Stimulated activated memory B cell treated with anti-CD40 and anti-IgM and Interleukin-4, amounts not matched to agents 10 μg/mL and 1 μg/mL and 100 μg/mL, for 72 hours (primary cell): ENCODE measurements around the gene OSBPL10.
"Not testable (repeated sequence)": the region's sequence is repeated elsewhere in the genome, so short reads cannot be mapped to it uniquely, and the experiment has no call there.

Experiments
- ATAC-seq: fragments of 150-1000 bp; cut with Tn5 transposase; 2 replicates; pipeline ENCODE4 v1.10.0; 2021
- H3K27ac Mint-ChIP-seq: one replicate; pipeline ENCODE4 v1.8.0; 2022; ENCODE audit warnings: mild to moderate bottlenecking, mixed read lengths
- H3K27me3 Mint-ChIP-seq: one replicate; pipeline ENCODE4 v1.8.0; 2022; ENCODE audit warnings: mixed read lengths
- H3K36me3 Mint-ChIP-seq: one replicate; pipeline ENCODE4 v1.8.0; 2022; ENCODE audit warnings: mixed read lengths
- H3K4me1 Mint-ChIP-seq: one replicate; pipeline ENCODE4 v1.8.0; 2022; ENCODE audit warnings: mixed read lengths
- H3K4me3 Mint-ChIP-seq: one replicate; pipeline ENCODE4 v1.8.0; 2022; ENCODE audit warnings: mild to moderate bottlenecking, moderate library complexity, mixed read lengths
- H3K9me3 Mint-ChIP-seq: one replicate; pipeline ENCODE4 v1.8.0; 2022; ENCODE audit warnings: mixed read lengths

Gene OSBPL10

DNA sequence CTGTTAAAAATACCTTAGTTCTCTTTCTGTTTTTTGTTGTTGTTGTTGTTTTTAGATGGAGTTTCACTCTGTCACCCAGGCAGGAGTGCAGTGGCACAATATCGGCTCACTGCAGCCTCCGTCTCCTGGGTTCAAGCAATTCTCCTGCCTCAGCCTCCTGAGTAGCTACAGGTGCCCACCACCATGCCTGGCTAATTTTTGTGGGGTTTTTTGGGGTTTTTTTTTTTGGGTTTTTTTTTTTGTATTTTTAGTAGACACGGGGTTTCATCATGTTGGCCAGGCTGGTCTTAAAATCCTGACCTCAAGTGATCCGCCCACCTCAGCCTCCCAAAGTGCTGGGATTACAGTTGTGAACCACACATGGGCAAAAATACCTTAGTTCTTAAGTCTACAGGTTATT lies 120.4 kb downstream of the OSBPL10 start:
- peaks cover 44% of the 10 kb centered on the region for H3K36me3 Mint-ChIP-seq
- peaks cover 74% of the 10 kb centered on the region for H3K4me1 Mint-ChIP-seq
- H3K4me3 Mint-ChIP-seq, result peak overlapping the region; percentile 40
- H3K27ac Mint-ChIP-seq, result peak overlapping the region; percentile 84
- not testable (repeated sequence) for H3K27me3 Mint-ChIP-seq, H3K9me3 Mint-ChIP-seq
- peak; percentile 64 for ATAC-seq

DNA sequence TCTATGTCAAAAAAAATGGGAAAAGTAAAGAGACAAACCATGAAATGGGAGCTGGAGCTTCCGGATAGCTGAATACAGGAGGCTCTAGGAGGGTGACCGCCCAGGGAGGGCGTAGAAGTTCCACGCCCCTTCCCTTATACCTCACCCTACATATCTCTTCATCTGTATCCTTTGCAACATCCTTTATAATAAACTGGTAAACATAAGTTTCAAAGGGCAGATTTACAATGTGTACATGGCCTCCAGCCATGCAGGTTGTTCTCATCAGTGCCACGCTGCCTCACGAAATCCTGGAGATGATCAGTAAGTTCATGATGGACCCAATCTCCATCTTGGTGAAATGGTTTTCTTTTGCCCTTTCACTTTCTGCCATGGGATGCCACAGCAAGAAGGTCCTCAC lies 121.8 kb downstream of the OSBPL10 start:
- Mint-ChIP-seq H3K36me3 (peaks cover 36% of the 10 kb centered on the region), H3K27ac (peak overlapping the region; percentile 81), H3K4me1 (peaks cover 74% of the 10 kb centered on the region), H3K4me3 (no peak overlapping the region), H3K9me3 (no peaks in the 10 kb centered on the region), H3K27me3 (no peaks in the 10 kb centered on the region)
- no peak for ATAC-seq

DNA sequence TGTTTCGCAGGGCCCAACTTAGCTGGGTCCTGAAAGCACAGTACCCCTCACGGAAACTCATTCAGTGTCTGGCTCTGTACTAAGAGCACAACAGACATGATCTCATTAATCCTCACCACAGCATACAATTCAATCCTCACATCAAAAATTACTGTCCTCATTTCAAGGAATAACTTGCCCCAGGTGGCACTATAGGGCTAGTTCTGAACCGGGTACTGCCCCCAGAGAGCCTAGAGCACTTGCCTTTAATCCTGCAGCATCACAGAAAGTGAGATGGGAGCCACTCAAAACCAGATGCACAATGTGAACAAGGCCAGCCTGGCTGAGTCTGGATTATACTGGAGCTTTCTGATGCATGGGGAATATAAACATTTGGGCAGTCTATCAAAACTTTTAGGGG lies 122.6 kb downstream of the OSBPL10 start:
- no peak overlapping the region for H3K4me3 Mint-ChIP-seq
- peak overlapping the region; percentile 81 for H3K27ac Mint-ChIP-seq
- H3K9me3 Mint-ChIP-seq, result no peaks in the 10 kb centered on the region
- peaks cover 30% of the 10 kb centered on the region for H3K36me3 Mint-ChIP-seq
- no peaks in the 10 kb centered on the region for H3K27me3 Mint-ChIP-seq
- ATAC-seq, result peak; percentile 48
- H3K4me1 Mint-ChIP-seq, result peaks cover 76% of the 10 kb centered on the region

DNA sequence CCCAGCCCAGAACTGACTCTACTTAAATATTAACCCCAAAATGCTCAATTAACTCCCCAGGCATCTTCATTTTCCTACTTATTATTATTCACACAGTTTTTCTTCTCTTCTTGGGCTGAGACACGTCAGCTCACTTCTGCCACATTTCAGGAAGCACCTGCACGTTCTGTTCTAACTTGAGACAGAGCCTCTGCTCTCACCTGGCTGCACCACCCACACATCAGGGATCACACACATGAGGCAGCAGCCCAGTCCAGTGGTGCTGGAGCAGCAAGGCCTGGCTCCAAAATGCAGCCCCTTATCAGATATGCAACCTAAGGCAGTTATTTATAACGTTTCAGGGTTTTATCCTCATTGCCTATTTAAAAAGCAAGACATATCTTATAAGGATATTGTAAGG lies 127.5 kb downstream of the OSBPL10 start:
- Mint-ChIP-seq H3K36me3 (peaks cover 27% of the 10 kb centered on the region), H3K4me3 (peak overlapping the region; percentile 5), H3K27ac (peak overlapping the region; percentile 81), H3K9me3 (no peaks in the 10 kb centered on the region), H3K27me3 (no peaks in the 10 kb centered on the region), H3K4me1 (peaks cover 84% of the 10 kb centered on the region)
- ATAC-seq, result peak; percentile 85

DNA sequence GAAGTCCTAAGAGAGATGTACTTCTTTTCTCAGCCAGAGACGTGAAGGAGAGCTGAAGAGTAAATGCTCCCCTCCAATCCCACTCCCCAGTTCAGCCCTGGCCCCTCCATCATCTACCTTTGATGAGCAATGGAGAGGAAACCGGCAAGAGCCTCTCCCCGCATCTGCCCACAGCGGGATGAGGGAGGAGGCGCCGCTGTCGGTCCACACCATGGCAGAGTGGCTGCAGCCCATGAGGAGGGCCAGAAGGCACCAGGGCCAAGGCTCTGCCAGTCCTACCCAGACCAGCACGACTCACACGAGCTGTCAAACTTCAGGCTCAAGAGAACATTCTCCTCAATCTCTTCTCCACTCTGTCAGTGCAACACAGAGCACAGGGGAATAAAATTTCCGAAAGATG lies 129.8 kb downstream of the OSBPL10 start:
- no peak overlapping the region for H3K4me3 Mint-ChIP-seq
- H3K27me3 Mint-ChIP-seq, result no peaks in the 10 kb centered on the region
- no peak for ATAC-seq
- no peaks in the 10 kb centered on the region for H3K9me3 Mint-ChIP-seq
- H3K36me3 Mint-ChIP-seq, result peaks cover 44% of the 10 kb centered on the region
- peak overlapping the region; percentile 66 for H3K27ac Mint-ChIP-seq
- peaks cover 96% of the 10 kb centered on the region for H3K4me1 Mint-ChIP-seq

DNA sequence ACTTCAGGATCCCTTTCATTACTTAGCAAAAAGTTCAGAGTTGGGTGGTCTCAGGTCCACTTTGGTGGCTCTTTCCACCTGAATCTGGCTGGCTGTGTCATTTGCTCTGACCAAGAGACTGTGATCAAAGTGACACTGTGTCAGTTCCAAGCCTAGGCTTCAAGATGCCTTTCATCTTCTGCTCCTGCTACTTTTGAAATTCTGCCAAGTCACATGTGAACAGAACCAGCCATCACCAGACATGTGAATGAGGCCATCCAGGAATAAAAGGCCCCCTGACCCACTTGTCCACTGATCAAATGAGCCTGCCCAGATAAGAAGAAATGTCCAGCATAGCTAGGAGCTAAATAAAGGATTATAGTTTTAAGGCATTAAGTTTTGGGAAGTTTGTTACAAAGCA lies 132.2 kb downstream of the OSBPL10 start:
- Mint-ChIP-seq H3K9me3 (no peaks in the 10 kb centered on the region), H3K27me3 (no peaks in the 10 kb centered on the region), H3K4me3 (no peak overlapping the region), H3K27ac (peak overlapping the region; percentile 66), H3K4me1 (peaks cover 89% of the 10 kb centered on the region), H3K36me3 (peaks cover 61% of the 10 kb centered on the region)
- ATAC-seq, result no peak

DNA sequence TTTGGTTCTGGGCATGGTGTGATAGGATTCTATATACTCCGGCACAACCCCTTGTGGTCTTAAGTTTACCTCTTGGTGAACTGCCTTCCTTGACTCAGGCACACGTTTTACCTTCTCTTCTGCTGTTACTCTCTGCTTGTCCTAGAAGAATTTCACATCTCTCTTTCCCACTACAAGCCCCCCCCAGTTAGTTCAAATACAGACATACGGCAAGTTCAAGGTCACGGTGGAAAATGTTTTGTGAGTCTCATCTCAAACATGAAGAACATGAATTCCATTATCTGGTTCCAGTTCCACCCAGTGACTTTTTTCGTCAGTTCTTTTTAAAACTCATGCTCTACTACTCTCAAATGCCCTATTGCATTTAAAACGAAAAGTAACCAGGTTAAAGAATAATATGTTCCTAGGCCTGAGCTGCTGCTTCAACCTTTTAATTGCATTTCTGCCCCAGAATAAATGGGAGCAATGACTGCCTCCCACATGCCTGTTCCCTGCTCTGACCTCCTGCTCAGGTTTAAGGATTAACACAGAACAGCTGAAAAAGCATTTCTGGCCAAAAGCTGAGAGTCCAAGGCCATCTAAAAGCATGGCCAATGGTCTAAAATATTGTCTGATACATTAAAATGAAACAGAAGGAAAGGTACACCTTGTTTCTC lies 132.8 kb downstream of the OSBPL10 start:
- no peaks in the 10 kb centered on the region for H3K9me3 Mint-ChIP-seq
- H3K4me1 Mint-ChIP-seq, result peaks cover 89% of the 10 kb centered on the region
- H3K36me3 Mint-ChIP-seq, result peaks cover 67% of the 10 kb centered on the region
- ATAC-seq, result no peak
- H3K27ac Mint-ChIP-seq, result peak overlapping the region; percentile 66
- no peaks in the 10 kb centered on the region for H3K27me3 Mint-ChIP-seq
- no peak overlapping the region for H3K4me3 Mint-ChIP-seq

DNA sequence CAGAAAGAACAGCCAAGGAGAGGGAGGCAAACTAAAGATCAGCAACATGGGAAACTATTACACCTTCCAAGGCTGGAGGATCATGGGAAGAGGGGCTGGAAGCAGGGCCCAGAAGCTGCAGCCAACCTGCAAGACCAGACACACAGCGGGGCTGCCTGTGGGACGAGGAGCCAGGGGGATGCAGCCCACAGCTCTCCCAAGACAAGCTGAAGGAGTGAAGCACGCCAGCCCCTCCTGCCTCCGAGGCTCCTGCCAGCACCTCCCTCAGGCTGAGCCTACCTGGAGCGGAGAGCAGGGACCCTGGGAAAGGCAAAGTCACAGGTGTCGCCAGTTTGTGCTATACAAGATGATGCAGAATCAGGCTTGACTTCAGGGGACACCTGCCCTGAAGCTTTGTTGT lies 133.3 kb downstream of the OSBPL10 start:
- H3K36me3 Mint-ChIP-seq, result peaks cover 72% of the 10 kb centered on the region
- peak overlapping the region; percentile 52 for H3K27ac Mint-ChIP-seq
- no peak for ATAC-seq
- H3K4me3 Mint-ChIP-seq, result no peak overlapping the region
- H3K4me1 Mint-ChIP-seq, result peaks cover 89% of the 10 kb centered on the region
- H3K27me3 Mint-ChIP-seq, result no peaks in the 10 kb centered on the region
- no peaks in the 10 kb centered on the region for H3K9me3 Mint-ChIP-seq

DNA sequence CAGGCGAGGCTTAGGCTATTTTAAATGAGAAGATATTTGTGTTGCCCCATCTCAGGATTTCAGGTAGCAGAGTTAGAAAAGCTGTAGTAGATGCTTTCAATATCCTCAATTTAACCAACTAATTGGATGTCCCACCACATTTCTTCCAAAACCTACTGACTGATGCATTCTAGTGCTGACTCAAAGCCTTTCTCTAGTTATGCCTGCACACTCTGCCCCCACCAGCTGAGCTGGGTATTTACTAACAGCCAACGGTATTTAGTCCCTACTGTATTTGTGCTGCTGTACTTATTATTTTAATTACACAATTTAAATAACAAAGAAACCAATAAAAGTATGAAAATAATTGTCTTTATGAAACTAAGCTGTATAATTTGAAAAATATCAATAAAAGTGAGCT lies 139.5 kb downstream of the OSBPL10 start:
- no peaks in the 10 kb centered on the region for H3K9me3 Mint-ChIP-seq
- no peak for ATAC-seq
- H3K27ac Mint-ChIP-seq, result peak overlapping the region; percentile 33

DNA sequence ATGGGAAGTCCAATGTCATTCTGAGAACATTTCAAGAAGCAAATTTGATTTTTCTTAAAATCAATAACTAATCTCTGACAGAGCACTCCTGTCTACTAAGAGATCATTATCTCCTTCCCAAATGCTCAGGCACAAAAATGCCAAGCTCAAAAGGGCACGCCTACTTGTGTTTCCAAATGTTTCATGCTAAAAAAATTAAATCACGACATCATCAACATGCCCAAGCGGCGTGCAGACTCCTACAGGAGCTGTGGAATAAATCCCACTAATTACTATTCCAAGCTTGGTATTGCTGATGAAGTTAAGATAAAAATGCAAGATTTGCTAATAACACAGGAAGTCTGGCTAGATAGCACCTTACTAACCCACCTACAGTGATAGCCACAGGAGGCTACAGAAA lies 140.8 kb downstream of the OSBPL10 start:
- Mint-ChIP-seq H3K9me3 (no peaks in the 10 kb centered on the region), H3K27ac (no peak overlapping the region), H3K36me3 (peaks cover 62% of the 10 kb centered on the region), H3K27me3 (no peaks in the 10 kb centered on the region), H3K4me3 (no peak overlapping the region), H3K4me1 (peaks cover 60% of the 10 kb centered on the region)
- ATAC-seq, result no peak

More for the DNA sequence above, 139.5 kb downstream of the OSBPL10 start:
- Mint-ChIP-seq H3K36me3 (peaks cover 66% of the 10 kb centered on the region), H3K27me3 (no peaks in the 10 kb centered on the region), H3K4me1 (peaks cover 60% of the 10 kb centered on the region), H3K4me3 (no peak overlapping the region)

DNA sequence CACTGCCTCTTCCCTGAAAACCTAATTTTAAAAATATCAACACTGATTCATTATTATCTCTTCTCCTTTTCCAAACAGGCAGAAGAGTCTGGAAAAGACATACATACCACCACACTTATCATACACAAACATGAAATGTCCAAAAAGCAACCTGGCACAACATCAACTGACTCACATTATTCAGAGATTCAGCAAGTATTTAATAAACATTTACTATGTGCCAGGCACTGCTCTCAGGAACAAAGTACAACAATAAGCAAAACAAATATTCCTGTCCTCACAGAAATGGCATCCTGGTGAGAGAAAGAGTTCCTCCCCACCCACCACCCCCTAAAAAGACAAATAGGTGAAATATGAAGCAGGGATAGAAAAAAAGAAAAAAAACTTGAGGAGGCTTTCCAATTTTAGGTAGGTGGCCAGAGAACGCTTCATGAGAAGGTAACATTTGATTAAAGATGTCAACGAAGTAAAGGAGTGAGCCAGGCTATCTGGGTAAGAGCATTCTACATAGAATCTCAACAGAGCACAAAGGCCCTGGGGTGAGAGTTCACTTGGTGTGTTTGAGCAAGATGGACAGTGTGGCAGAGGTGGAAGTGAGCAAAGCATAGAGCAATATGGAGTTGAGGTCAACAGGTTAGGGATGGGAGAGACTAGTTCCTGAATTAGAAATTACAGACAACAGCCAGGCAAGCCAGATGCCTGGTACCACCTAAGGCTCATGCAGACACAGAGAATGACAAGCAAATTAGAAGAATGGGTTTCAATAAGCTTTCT lies 141.7 kb downstream of the OSBPL10 start:
- no peaks in the 10 kb centered on the region for H3K9me3 Mint-ChIP-seq
- H3K4me1 Mint-ChIP-seq, result peaks cover 57% of the 10 kb centered on the region
- H3K36me3 Mint-ChIP-seq, result peaks cover 53% of the 10 kb centered on the region
- H3K27ac Mint-ChIP-seq, result no peak overlapping the region
- ATAC-seq, result no peak
- no peaks in the 10 kb centered on the region for H3K27me3 Mint-ChIP-seq
- no peak overlapping the region for H3K4me3 Mint-ChIP-seq

DNA sequence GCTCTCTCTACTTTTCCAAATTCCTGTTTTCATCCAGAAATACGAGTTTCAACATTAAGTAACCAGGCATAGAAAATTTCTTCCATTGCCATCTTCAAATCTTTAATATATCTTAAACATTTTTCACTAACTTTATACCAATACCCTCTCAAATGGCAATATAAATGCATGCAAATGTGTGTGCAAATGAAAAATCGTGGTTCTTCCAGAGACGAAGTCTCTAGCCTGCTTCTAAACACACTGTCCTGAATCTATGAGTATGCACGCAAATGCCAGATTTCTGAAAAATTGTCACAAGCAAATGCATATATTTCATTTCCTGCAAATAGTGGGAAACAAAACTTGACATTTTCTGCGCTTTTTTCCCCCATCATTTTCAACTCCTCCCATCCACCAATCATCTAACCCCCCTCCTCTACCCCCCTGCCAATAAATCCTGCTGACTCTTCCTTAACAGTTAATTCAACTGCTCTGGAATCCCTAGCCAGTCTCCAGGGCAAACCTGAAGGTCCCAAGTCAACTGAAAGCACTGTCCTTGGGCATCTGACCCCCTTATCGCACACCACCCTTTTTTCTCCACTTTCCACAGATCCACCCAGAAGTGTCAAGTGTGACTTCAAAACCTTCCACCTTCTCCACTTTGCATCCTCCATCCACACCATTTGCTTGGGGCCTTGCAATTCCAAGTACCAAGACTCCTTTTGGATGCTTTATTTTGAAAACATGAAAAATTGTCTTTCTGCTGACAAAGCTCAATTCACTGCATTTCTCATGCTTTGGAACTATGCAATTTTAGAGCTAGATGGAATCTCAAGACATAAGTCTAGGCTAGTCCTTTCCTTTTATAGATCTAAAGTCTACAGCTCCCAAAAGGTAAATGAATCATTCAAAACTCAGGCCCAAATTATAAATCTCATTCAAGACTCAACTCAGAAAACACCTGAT lies 144.7 kb downstream of the OSBPL10 start:
- peaks cover 32% of the 10 kb centered on the region for H3K36me3 Mint-ChIP-seq
- peaks cover 52% of the 10 kb centered on the region for H3K4me1 Mint-ChIP-seq
- H3K4me3 Mint-ChIP-seq, result no peak overlapping the region
- H3K27ac Mint-ChIP-seq, result peak overlapping the region; percentile 68
- no peaks in the 10 kb centered on the region for H3K27me3 Mint-ChIP-seq
- no peak for ATAC-seq
- H3K9me3 Mint-ChIP-seq, result no peaks in the 10 kb centered on the region

DNA sequence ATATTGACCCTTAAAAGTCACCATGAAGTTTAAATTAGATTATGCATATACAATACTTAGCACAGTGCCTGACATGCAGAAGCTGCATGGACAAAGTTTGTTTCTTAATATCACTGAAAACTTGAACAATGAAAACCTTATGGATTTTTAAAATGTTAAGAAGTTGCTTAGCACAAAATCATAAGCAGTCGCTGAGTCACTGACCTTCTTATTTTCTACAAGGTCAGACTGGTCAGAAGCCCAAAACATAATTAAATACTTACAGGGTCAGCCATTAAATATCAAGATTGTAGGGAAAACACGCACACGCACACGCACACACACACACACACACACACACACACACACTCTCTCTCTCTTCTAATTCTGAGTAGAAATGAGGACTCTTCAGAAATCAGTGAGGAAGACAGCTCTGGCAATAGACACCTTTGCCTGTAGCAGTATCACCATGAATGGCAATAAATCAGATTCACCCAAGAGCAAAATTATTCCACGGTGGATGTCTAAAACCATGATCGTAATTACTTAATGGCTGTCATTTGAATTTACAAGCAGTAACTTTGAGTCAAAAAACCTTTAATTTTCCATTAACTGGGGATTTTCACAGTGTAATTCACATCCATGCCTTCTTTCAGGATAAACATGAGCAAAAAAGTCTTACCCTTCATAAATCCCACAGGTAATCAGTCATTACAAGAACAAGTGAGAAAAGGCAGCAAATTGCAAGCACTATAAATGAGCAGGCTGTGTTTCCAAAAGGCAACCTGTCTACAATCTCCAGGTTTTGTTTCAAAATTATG lies 147.5 kb downstream of the OSBPL10 start:
- Mint-ChIP-seq H3K4me1 (peaks cover 55% of the 10 kb centered on the region), H3K27ac (no peak overlapping the region), H3K9me3 (no peaks in the 10 kb centered on the region), H3K27me3 (no peaks in the 10 kb centered on the region), H3K4me3 (no peak overlapping the region), H3K36me3 (peaks cover 40% of the 10 kb centered on the region)
- no peak for ATAC-seq

DNA sequence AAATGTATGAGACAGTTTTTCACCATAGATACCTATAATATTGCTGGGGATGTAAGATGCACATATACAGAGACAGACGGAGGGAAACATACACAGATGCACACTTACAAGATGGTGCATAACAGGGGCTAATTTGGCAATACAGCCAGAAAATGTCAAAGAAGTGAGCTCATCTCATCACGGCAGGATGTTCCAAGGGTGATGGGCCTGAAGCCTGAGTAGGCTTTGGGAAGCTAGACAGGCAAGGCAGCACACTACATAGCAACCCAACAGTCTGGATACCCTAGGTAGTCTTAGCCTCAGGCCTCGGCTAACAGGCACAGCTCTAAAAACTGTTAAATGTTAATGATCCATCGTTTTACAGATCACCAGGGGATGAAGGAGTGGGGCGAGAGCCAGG lies 148.5 kb downstream of the OSBPL10 start:
- ATAC-seq, result no peak
- peak overlapping the region; percentile 59 for H3K27ac Mint-ChIP-seq
- no peaks in the 10 kb centered on the region for H3K27me3 Mint-ChIP-seq
- H3K4me3 Mint-ChIP-seq, result no peak overlapping the region
- no peaks in the 10 kb centered on the region for H3K9me3 Mint-ChIP-seq
- peaks cover 55% of the 10 kb centered on the region for H3K4me1 Mint-ChIP-seq
- peaks cover 43% of the 10 kb centered on the region for H3K36me3 Mint-ChIP-seq
